Measurements from ENCODE around the gene RPS21. TPM values are rescaled to one million over a fixed set of nuclear protein-coding genes. Genes with fewer than 3 reads are reported as not detected.

The RPS21 gene
- total and polyA plus RNA-seq, 2 of the 4 experiments (the other 2 are of a cell fraction): 2,710 to 4,298 TPM

GRCh38 chr20:62404761-62405107, 17.8 kb downstream of the RPS21 start:
- peaks cover 8% of the 10 kb centered on the region; the same call in 1 of the 2 replicates for H4K20me1 ChIP-seq (ENCODE audit: insufficient read depth, low read length)
- no peak overlapping the region for H3K23ac ChIP-seq (ENCODE audit: low read depth, low read length)
- H3K36me3 ChIP-seq (ENCODE audit: control insufficient read depth, insufficient read depth, low read length): peaks cover 1% of the 10 kb centered on the region; the same call in 1 of the 2 replicates
- peaks cover 3% of the 10 kb centered on the region; the same call in 1 of the 2 replicates for H3K27me3 ChIP-seq (ENCODE audit: control insufficient read depth, insufficient read depth, low read length)
- H2BK20ac ChIP-seq (ENCODE audit: low read depth, low read length): no peak overlapping the region
- dilution Hi-C loops (cut with HindIII; ENCODE audit: low sequenced_read_pairs, unreplicated experiment): no loop called here
- no TSS peak for BruUV-seq (replicated peaks)
- no peaks in the 10 kb centered on the region for H3K9me3 ChIP-seq (ENCODE audit: control insufficient read depth, insufficient read depth, low read length)
- H2AK9ac ChIP-seq (replicated peaks; ENCODE audit: low read depth, low read length, poor library complexity): no peak overlapping the region
- peak overlapping the region; percentile 35 for H2AFZ ChIP-seq (replicated peaks; ENCODE audit: low read length, poor library complexity)
- H4K8ac ChIP-seq (ENCODE audit: low read depth in 2 of 2, low read length in 2 of 2): no peak overlapping the region
- no CpG with 5 or more reads among the region's 12 CpGs for WGBS, 2 experiments (ENCODE audit: extremely low coverage in 2 of 2, insufficient read length in 1 of 2)
- H3K9ac ChIP-seq (ENCODE audit: low read depth, low read length): no peak overlapping the region
- H3K9me1 ChIP-seq (ENCODE audit: insufficient read depth, low read length): no peaks in the 10 kb centered on the region
- TF ChIP-seq CTCF (conservative IDR thresholded peaks at IDR 0.05; ENCODE audit: low read depth, low read length): no peak
- no peak for TF ChIP-seq BHLHE40 (IDR thresholded peaks at IDR 0.05; ENCODE audit: low read depth, low read length)
- no peak for TF ChIP-seq MAZ (IDR thresholded peaks at IDR 0.05; ENCODE audit: borderline replicate concordance, low read depth, low read length)
- no peak for TF ChIP-seq RFX5 (IDR thresholded peaks at IDR 0.05; ENCODE audit: low read depth, low read length)
- TF ChIP-seq FOS (IDR thresholded peaks at IDR 0.05; ENCODE audit: low read depth, low read length): no peak
- TF ChIP-seq CEBPB (IDR thresholded peaks at IDR 0.05; ENCODE audit: low read depth, low read length): no peak
- TF ChIP-seq SMC3 (IDR thresholded peaks at IDR 0.05; ENCODE audit: low read depth, low read length): no peak
- no peak for TF ChIP-seq NFE2L2 (IDR thresholded peaks at IDR 0.05; ENCODE audit: low read depth, low read length)
- TF ChIP-seq ELK1 (IDR thresholded peaks at IDR 0.05; ENCODE audit: borderline replicate concordance, low read depth, low read length): no peak
- no peak for TF ChIP-seq RAD21 (IDR thresholded peaks at IDR 0.05; ENCODE audit: low read length)
- TF ChIP-seq MXI1 (IDR thresholded peaks at IDR 0.05; ENCODE audit: borderline replicate concordance, low read depth, low read length): no peak
- TF ChIP-seq MAFK (IDR thresholded peaks at IDR 0.05; ENCODE audit: low read depth, low read length): no peak
- no peak for TF ChIP-seq RCOR1 (IDR thresholded peaks at IDR 0.05; ENCODE audit: insufficient replicate concordance, low read length)
- TF ChIP-seq USF2 (IDR thresholded peaks at IDR 0.05; ENCODE audit: low read depth, low read length): no peak
- H3K4me1 ChIP-seq (ENCODE audit: control insufficient read depth, insufficient read depth, low read length): peaks cover 6% of the 10 kb centered on the region; the same call in 1 of the 2 replicates
- H3K4me3 ChIP-seq (ENCODE audit: insufficient read depth, low read depth, low read length): no peak overlapping the region
- no peak overlapping the region for H3K27ac ChIP-seq (ENCODE audit: insufficient read depth, low read length)
- H2BK15ac ChIP-seq (ENCODE audit: low read depth, low read length): no peak overlapping the region
- no peak overlapping the region for H3K14ac ChIP-seq (replicated peaks; ENCODE audit: low read depth, low read length)
- H3K4ac ChIP-seq (ENCODE audit: low read depth, low read length): no peak overlapping the region
- CTCF ChIA-PET: no interaction called here
- no peak overlapping the region for H2BK5ac ChIP-seq (ENCODE audit: low read depth, low read length, poor library complexity, severe bottlenecking)
- H4K91ac ChIP-seq (ENCODE audit: insufficient read depth, low read depth, low read length): no peak overlapping the region
- in situ Hi-C loops (cut with MboI; ENCODE audit: low sequenced_read_pairs): no loop called here
- DNase-seq (no peak), ATAC-seq (ENCODE audit: low read depth) (no peak)
- H4K5ac ChIP-seq (ENCODE audit: low read depth, low read length): no peak overlapping the region
- POLR2A ChIA-PET (ENCODE audit: unreplicated experiment): no interaction called here
- intact Hi-C loops (cut with micrococcal nuclease): loop anchor here (1.0 kb wide), 1 partner anchor 102 kb away; the partner anchor contains the start of gene ADRM1
- H3K56ac ChIP-seq (ENCODE audit: extremely low read depth, insufficient read depth, low read length): no peak overlapping the region
- H2BK120ac ChIP-seq (ENCODE audit: low read depth, low read length): no peak overlapping the region
- no peak overlapping the region for H3K18ac ChIP-seq (ENCODE audit: low read depth, low read length)
- H3K4me2 ChIP-seq (ENCODE audit: low read depth, low read length): no peak overlapping the region
- H3K79me1 ChIP-seq (ENCODE audit: low read depth in 1 of 2, low read length in 2 of 2): peaks cover 10 to 17% of the 10 kb centered on the region in 2 experiments; a peak in 2 of 4 replicates
- H2AK5ac ChIP-seq (ENCODE audit: low read depth, low read length): no peak overlapping the region

Measured in IMR-90 (cell line).